Panc1 (cell line): ENCODE results near the gene CNST. TPM values are rescaled to one million over a fixed set of nuclear protein-coding genes. Genes with fewer than 3 reads are reported as not detected.

Experiments used
- ATAC-seq: fragments of 200-7000 bp; cut with Tn5 transposase; 2 replicates; pipeline ENCODE4 v1.9.1; 2020; ENCODE audit warnings: mild to moderate bottlenecking, moderate library complexity
- BruUV-seq: library from RNA; stranded (reverse); fragments of 400-500 nt; replicated peaks from 2 replicates; lab custom pipeline; 2021; lab: Mats Ljungman, UMichigan
- CTCF ChIA-PET: fragments of 300-600 bp; sonication (Branson Sonifier 250); formaldehyde crosslinking; loops from one replicate; lab custom pipeline; 2022; ENCODE audit warnings: antibody characterized with exemption; lab: Charles Lee
- POLR2A ChIA-PET: fragments of 300-600 bp; sonication (Branson Sonifier 250); formaldehyde crosslinking; loops from one replicate; lab custom pipeline; 2022; ENCODE audit warnings: antibody characterized with exemption; lab: Charles Lee
- DNase-seq: peaks from one replicate; pipeline ENCODE4 v3.0.0-alpha.2; 2010; ENCODE audit warnings: low read depth, low spot score
- H3K27ac ChIP-seq: 2 replicates; pipeline ENCODE4 v1.5.1; 2011; ENCODE audit warnings: mild to moderate bottlenecking, low read length, inconsistent platforms
- H3K27me3 ChIP-seq: fragments of 200-500 bp; sonication (Bioruptor generic); 2 replicates; pipeline ENCODE4 v1.6.0; 2014; ENCODE audit warnings: low read length, inconsistent platforms; ENCODE audit not compliant: control insufficient read depth, insufficient read depth
- H3K36me3 ChIP-seq: fragments of 200-500 bp; sonication (Bioruptor generic); 2 replicates; pipeline ENCODE4 v1.5.1; 2014; ENCODE audit warnings: inconsistent platforms, mild to moderate bottlenecking, low read length, moderate library complexity; ENCODE audit not compliant: control insufficient read depth, insufficient read depth
- H3K4me1 ChIP-seq: 2 replicates; pipeline ENCODE4 v1.5.1; 2011; ENCODE audit warnings: inconsistent platforms, mild to moderate bottlenecking, low read length, moderate library complexity; ENCODE audit not compliant: control insufficient read depth, insufficient read depth
- H3K4me3 ChIP-seq, 2 experiments: 2 replicates each; pipeline ENCODE4 v1.5.1; 2011 to 2012; ENCODE audit warnings: low read depth in 2 of 2, low read length in 2 of 2, mild to moderate bottlenecking in 2 of 2, inconsistent platforms in 1 of 2, moderate library complexity in 1 of 2
- H3K9me3 ChIP-seq: fragments of 200-500 bp; sonication (Bioruptor generic); 2 replicates; pipeline ENCODE4 v1.5.1; 2014; ENCODE audit warnings: low read depth, mild to moderate bottlenecking, inconsistent platforms, low read length, moderate library complexity; ENCODE audit not compliant: control insufficient read depth, insufficient read depth
- POLR2AphosphoS5 ChIP-seq: IDR thresholded peaks from 2 replicates; pipeline ENCODE4 v1.6.1; 2012; ENCODE audit warnings: mild to moderate bottlenecking, low read depth, low read length, moderate library complexity
- SIN3A ChIP-seq: IDR thresholded peaks from 2 replicates; pipeline ENCODE4 v1.6.1; 2012; ENCODE audit warnings: low read depth, mild to moderate bottlenecking, low read length, moderate library complexity, borderline replicate concordance; ENCODE audit not compliant: insufficient read depth
- TCF7L2 ChIP-seq: IDR thresholded peaks from 2 replicates; pipeline ENCODE4 v1.6.1; 2011; ENCODE audit warnings: mild to moderate bottlenecking, low read depth, low read length, inconsistent platforms
- in situ Hi-C: cut with HindIII; loops from 2 replicates; pipeline ENCODE4 v1.10.0; 2016; ENCODE audit warnings: low sequenced_read_pairs, low pct_unique_long_range_greater_than_20kb
- intact Hi-C: fragments of 100-400 bp; cut with micrococcal nuclease; formaldehyde crosslinking; loops from one replicate; pipeline ENCODE4 v1.10.0; 2022; ENCODE audit not compliant: unreplicated experiment
- total RNA-seq: library from RNA; stranded (reverse); gene quantifications from one replicate; pipeline ENCODE4 v1.2.1, GENCODE V29; 2021; ENCODE audit not compliant: unreplicated experiment
- TF ChIP-seq, protein P1 (sequence below), 2 experiments: IDR thresholded peaks; 2 replicates each; pipeline ENCODE4 v1.6.1; 2011 to 2012; ENCODE audit warnings: low read depth in 2 of 2, control low read depth in 1 of 2, low read length in 1 of 2, mild to moderate bottlenecking in 1 of 2, moderate library complexity in 1 of 2; ENCODE audit not compliant: insufficient read depth in 1 of 2
- TF ChIP-seq, protein P2 (sequence below): fragments of 450-650 bp; IDR thresholded peaks from 2 replicates; pipeline ENCODE4 v1.5.1; 2017; ENCODE audit warnings: mild to moderate bottlenecking

CNST gene
- total RNA-seq, 1 experiment from 2014 or later = 18.5 TPM

DNA sequence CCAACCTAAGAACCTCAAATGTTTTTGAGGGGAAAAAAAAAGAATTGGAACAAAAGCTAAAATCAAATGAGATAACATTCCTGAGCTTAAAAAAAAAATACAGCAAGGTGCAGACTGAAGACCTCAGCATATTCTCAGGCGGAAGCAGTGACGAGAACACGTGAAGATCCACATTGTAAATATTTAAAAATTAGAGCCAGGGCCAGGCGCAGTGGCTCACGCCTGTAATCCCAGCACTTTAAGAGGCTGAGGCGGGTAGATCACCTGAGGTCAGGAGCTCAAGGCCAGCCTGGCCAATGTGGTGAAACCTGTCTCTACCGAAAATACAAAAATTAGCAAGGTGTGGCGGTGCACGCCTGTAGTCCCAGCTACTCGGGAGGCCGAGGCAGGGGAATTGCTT lies 15.9 kb upstream of the CNST start:
- no peak overlapping the region for H3K4me3 ChIP-seq
- H3K27ac ChIP-seq = no peak overlapping the region
- no peaks in the 10 kb centered on the region for H3K27me3 ChIP-seq
- DNase-seq = no peak
- no peaks in the 10 kb centered on the region for H3K4me1 ChIP-seq
- H3K36me3 ChIP-seq = peaks cover 15% of the 10 kb centered on the region; the same call in 1 of the 2 replicates
- CTCF ChIA-PET = no interaction called here
- in situ Hi-C loops (no loop called here), intact Hi-C loops (no loop called here)
- BruUV-seq = no TSS peak
- no peak for ATAC-seq
- no peak for TF ChIP-seq TCF7L2
- no peak for TF ChIP-seq POLR2AphosphoS5
- TF ChIP-seq SIN3A = no peak
- TF ChIP-seq, protein P1, sequence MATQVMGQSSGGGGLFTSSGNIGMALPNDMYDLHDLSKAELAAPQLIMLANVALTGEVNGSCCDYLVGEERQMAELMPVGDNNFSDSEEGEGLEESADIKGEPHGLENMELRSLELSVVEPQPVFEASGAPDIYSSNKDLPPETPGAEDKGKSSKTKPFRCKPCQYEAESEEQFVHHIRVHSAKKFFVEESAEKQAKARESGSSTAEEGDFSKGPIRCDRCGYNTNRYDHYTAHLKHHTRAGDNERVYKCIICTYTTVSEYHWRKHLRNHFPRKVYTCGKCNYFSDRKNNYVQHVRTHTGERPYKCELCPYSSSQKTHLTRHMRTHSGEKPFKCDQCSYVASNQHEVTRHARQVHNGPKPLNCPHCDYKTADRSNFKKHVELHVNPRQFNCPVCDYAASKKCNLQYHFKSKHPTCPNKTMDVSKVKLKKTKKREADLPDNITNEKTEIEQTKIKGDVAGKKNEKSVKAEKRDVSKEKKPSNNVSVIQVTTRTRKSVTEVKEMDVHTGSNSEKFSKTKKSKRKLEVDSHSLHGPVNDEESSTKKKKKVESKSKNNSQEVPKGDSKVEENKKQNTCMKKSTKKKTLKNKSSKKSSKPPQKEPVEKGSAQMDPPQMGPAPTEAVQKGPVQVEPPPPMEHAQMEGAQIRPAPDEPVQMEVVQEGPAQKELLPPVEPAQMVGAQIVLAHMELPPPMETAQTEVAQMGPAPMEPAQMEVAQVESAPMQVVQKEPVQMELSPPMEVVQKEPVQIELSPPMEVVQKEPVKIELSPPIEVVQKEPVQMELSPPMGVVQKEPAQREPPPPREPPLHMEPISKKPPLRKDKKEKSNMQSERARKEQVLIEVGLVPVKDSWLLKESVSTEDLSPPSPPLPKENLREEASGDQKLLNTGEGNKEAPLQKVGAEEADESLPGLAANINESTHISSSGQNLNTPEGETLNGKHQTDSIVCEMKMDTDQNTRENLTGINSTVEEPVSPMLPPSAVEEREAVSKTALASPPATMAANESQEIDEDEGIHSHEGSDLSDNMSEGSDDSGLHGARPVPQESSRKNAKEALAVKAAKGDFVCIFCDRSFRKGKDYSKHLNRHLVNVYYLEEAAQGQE (IDR thresholded peaks at IDR 0.05; ENCODE audit: insufficient read depth in 1 of 2, low read depth in 2 of 2, low read length in 1 of 2) = no peak
- TF ChIP-seq, protein P2, sequence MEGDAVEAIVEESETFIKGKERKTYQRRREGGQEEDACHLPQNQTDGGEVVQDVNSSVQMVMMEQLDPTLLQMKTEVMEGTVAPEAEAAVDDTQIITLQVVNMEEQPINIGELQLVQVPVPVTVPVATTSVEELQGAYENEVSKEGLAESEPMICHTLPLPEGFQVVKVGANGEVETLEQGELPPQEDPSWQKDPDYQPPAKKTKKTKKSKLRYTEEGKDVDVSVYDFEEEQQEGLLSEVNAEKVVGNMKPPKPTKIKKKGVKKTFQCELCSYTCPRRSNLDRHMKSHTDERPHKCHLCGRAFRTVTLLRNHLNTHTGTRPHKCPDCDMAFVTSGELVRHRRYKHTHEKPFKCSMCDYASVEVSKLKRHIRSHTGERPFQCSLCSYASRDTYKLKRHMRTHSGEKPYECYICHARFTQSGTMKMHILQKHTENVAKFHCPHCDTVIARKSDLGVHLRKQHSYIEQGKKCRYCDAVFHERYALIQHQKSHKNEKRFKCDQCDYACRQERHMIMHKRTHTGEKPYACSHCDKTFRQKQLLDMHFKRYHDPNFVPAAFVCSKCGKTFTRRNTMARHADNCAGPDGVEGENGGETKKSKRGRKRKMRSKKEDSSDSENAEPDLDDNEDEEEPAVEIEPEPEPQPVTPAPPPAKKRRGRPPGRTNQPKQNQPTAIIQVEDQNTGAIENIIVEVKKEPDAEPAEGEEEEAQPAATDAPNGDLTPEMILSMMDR = no peak
- no peaks in the 10 kb centered on the region for H3K9me3 ChIP-seq
- POLR2A ChIA-PET = no interaction called here

- CTCF ChIA-PET = interaction anchor here (0.7 kb wide), 1 partner anchor 473 kb away, joined by 3 read pairs; no protein-coding TSS in a partner anchor
Observed at GRCh38 chr1:246552110-246552509, 14.1 kb upstream of the CNST start.

More at GRCh38 chr1:246552110-246552509, 14.1 kb upstream of the CNST start:
- Histone ChIP-seq H3K36me3 (peaks cover 22% of the 10 kb centered on the region; the same call in 1 of the 2 replicates), H3K4me3 (no peak overlapping the region), H3K9me3 (no peaks in the 10 kb centered on the region), H3K4me1 (no peaks in the 10 kb centered on the region), H3K27ac (no peak overlapping the region), H3K27me3 (no peaks in the 10 kb centered on the region)
- intact Hi-C loops (no loop called here), in situ Hi-C loops (no loop called here)
- ATAC-seq = no peak
- POLR2A ChIA-PET = no interaction called here
- no TSS peak for BruUV-seq
- DNase-seq = no peak
- TF ChIP-seq POLR2AphosphoS5 (no peak), SIN3A (no peak), TCF7L2 (no peak)
- TF ChIP-seq, protein P1 (IDR thresholded peaks at IDR 0.05; ENCODE audit: insufficient read depth in 1 of 2, low read depth in 2 of 2, low read length in 1 of 2) = no peak
- TF ChIP-seq, protein P2 = no peak
